NCI-H82 (cell line): Measurements from ENCODE around the gene PCIF1.

Source experiments
- DNase-seq: peaks from one replicate; lab custom pipeline; 2025; lab: John Stamatoyannopoulos, UW

Gene PCIF1

GRCh38 chr20:45904583-45905504, 29.6 kb upstream of the PCIF1 start:
- no peak for DNase-seq

DNA sequence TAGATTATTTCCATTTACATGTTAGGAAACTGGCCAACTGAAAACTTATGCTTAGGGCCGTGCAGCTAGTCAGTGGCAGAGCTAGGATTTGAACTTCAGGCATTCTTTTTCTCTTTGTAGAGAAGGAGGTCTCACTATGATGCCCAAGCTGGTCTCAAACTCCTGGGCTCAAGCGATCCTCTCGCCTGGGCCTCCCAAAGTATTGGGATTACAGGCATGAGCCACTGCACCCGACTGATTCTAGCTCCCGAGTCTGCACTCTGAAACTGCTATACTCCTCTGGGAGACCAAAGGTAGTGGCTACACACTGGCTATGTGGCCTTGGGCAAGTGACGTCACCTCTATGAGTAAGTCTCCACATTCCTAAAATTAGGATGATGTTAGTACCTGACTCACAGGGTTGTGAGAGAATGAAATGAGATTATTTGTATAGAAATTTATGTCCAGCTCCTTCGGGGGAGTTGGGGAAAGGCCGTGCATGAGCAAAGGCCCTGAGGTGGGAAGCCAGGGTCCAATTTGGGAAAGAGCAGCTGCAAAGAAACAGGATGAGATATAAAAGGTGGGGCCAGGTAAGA, 28.9 kb upstream of the PCIF1 start:
- DNase-seq, result no peak

- DNase-seq, result no peak
Observed at GRCh38 chr20:45907219-45907948, 27.1 kb upstream of the PCIF1 start.

- DNase-seq, result no peak
Observed at GRCh38 chr20:45908084-45908483, 26.4 kb upstream of the PCIF1 start.

DNA sequence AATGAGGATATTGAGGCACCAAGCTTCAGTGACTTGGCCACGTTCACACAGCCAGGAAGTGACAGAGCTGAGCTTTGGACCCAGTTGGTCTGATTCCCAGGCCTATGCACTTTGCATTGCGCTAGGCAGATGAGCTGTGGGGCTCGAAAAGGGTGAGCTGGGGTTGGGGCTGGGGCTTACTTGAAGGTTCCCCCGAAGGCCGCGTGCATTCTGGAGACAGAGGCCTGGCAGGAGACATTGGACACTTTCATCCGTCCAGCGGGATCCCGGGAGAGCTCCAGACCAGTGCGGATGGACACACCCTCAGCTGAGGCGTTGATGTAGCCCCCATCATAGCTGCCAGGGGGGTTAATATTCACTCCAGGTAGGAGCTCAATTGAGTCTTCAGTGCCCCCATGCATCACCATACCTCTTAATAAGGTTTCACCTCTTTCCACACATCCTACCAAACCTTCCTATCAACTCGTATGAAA, 25.1 kb upstream of the PCIF1 start:
- DNase-seq, result no peak

DNA sequence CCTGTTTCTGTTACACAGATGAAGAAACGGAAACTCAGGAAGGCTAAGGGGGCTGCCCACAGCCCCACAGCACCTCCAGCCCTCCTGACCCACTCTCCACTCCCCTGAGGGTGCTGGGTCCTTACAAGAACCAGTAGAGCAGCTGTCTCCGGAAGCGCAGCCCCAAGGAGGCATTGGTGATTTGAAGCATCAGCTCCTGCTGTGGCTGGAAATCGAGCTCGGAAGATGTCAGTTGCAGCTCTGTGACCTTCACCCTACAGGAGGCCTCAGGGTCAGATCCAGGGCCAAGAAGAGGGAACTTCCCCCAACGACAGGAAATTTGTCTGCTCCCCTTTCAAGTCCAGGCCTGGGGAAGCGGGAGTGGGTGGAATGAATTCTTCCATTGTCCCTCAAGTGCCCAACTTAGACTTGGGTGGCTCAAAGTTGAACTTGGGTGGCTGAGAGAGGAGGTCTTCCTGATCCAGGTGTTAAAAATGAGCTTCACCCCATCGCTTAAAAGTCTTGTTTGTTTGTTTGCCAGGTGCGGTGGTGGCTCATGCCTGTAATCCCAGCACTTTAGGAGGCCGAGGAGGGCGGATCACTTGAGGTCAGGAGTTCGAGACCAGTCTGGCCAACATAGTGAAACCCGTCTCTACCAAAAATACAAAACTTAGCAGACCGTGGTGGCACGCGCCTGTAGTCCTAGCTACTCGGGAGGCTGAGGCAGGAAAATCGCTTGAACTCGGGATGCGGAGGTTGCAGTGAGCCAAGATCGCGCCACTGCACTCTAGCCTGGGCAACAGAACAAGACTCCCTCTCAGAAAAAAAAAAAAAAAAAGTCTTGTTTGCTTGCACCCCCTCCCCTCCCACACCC, 24.4 kb upstream of the PCIF1 start:
- DNase-seq, result no peak

GRCh38 chr20:45910670-45911485, 23.6 kb upstream of the PCIF1 start:
- peak; percentile 100 for DNase-seq

DNA sequence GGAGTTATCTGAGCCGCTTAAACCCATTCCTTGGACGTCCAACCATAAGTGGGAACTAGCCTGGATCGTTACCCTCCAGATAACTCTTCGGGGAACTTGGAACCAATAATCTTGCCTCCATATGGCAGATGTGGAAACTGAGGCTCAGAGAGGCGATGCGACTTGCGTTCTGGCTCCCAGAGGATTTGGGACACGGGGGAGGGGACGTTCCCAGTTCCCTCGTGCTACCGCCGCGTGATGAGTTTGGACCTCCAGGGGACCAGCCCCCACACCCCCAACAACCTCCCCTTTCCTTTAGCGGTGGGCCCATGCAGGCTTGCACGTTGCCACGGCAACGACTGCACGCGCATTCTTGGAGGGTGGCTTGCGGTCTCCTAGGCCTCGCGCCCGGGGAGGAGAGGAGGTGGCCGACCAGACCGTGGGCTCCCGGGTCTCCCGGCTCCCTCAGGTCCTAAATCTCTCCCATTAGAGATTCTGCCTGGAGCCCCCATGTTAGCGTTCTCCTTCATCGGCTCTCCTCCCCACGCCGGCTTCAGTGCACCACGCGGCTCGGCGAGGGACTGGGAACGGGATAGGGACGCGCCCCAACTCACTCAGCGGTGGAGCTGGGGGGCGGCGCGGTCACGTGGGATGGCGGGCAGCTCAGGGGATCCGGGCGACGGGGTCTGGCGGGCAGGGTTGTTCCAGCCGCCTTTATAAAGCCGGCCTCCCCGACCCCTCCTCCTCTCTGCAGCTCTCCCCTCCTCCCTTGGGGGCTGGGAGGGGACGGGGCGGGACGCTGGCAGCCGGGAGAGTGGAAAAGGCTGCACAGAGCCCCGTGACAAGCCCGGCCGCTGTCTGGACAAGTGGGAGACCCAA, 22.8 kb upstream of the PCIF1 start, which contains the start of gene PLTP:
TSS of gene PLTP (minus strand) at position 670 of the 858 bp plus-strand sequence. CDS start 703 bp downstream, outside the sequence.
- DNase-seq, result peak; percentile 90

DNA sequence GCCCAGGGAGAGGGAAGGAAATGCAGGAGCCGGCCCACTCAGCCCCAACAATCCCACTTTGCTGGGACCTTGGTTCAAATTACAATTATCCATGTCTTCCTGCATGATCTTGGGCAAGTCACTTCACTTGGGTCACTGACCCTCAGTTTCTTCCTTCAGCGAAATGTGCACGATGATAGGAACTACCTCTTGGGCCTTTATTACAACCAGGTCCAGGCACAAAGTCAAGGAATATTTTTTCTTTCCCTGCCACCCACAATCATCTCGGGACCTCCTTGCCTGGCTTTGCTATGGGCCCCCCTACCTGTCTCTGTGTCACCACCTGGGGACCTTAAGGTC, 22.2 kb upstream of the PCIF1 start:
- DNase-seq, result no peak

- no peak for DNase-seq
Observed at GRCh38 chr20:45913116-45913515, 21.4 kb upstream of the PCIF1 start.

DNA sequence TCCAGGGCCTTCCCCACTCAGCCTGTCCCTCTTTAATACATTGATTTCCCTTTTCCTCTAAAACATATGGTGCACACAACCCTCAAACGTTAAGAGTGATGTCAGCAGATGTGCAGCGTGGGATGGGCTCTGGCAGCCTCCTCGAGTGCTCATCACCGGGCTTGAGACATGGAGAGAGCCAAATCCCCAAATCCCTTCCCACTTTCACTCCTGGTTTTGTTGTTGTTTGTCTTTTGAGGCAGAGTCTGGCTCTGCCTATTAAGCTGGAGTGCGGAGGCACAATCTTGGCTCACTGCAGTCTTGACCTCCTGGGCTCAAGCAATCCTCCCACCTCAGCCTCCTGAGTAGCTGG, 16.7 kb upstream of the PCIF1 start:
- DNase-seq, result peak; percentile 79

DNA sequence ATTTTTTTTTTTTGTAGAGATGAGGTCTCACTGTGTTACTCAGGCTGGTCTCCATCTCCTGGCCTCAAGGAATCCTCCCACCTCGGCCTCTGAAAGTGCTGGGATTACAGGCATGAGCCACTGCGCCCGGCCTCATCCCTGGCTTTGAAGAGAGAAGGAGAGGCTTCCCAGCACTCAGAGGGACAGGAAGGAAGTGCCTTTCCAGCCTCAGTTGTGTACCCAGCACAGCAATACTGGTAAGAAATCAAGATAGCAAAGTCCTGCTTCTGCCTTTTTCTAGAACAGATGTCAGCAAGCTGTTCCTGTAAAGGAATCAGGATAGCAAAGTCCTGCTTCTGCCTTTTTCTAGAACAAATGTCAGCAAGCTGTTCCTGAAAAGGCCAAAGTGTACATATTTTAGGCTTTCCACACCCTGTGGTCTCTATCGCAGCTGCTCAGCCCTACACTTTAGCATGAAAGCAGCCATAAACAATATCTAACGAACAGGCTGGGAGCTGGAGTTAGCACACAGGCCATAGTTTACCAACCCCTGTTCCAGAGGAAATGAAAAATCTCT, 16.2 kb upstream of the PCIF1 start:
- DNase-seq, result peak; percentile 27

DNA sequence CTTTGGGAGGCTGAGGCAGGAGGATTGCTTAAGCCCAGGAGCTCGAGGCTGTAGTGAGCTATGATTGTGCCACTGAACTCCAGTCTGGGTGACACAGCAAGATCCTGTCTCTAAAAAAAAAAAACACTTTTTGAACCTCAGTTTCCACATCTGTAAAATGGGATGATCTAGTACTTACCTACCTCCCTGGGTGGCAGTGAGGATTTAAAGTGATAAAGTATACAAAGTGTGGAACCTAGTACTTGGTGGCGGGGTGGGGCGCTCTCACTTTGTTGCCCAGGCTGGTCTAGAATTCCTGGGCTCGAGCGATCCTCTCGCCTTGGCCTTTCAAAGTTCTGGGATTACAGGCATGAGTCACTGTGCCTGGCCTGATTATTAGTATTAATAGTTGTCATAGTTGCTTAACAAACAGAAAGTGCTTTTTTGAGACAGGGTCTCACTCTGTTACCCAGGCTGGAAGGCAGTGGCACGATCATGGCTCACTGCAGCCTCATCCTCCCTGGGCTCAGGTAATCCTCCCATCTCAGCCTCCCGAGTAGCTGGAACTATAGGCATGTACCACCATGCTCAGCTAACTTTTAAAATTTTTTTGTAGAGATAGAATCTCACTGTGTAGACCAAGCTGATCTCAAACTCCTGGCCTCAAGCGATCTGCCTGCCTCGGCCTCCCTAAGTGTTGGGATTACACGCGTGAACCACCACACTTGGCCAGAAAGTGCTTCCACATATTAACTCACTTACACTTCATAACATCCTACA, 15.5 kb upstream of the PCIF1 start:
- no peak for DNase-seq

DNA sequence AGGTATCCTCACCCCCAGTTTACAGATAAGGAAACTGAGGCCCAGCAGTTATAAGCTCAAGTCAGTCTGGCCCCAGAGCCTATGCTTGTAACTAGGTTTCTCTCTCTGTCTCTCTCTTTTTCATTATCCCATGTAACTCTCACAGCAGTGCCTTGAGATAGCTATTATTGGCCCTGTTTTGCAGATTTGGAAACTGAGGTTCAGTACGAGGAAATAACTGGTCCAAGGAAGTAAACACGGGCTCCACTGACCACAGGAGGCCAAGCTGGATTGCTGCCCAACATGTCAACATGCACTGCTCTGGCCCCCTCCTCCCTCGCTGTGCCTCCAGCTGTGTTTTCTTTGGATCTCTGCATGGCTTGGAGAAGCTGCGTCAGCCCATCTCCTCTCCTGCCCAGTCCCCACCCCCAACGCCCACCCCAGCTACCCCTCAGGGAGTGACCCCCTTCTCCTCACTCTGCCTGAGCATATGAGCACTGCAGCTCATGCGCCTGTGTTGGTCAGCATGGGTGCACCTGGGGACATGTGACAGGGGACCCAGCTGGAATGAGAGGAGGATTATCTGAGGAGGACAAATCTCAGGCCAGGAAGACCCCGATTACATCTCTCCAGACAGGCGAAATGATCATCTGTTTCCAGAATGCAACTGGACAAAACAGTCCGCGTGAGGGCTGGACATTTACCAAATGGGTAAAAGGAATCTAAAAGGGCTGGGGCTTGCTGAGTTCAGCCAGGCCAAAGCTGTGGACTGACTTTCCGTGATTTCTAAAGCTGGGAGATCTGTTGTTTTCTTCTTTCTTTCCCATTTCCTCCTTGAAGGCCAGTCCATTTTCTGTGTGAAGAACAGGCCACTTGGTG, 14.7 kb upstream of the PCIF1 start:
- DNase-seq, result peak; percentile 47

DNA sequence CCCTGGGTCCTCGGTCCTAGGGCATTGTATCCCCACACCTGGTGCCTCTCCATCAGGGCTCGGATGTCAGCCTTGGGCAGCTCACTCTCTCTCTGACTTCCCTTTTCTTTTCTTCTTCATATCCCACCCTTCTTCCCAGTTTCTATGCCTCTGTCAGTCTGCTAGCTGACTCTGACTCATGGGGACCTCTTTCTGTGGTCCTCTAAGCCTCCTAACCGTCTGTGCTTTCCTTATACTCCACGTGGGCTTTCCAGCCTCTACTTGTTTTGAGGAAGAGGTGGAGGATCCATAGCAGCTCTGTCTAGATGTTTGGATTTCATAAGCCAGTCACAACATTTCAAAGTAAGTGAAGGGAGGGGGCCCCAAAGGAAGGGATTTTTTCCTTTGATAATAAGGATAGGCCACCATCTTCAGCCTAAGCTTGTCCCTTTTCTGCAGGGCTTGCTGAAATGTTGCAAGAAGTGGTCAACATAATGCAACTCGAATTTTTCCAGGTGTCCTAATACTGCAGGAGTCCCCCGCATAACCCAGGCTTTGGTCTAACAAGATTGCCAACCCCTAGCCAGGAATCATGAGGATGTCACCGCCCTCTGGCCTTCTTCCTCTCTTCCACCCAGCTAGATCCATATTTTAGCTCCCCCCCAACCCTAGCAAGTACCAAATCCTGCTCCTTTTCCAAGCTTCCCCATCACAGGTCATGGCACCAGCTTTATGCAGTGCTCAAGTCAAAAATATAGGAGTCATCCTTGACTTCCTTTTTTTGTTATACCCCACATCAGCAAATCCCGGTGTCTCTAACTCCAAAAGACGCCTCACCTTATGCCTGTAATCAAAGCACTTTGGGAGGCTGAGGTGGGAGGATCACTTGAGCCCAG, 13.8 kb upstream of the PCIF1 start:
- no peak for DNase-seq

DNA sequence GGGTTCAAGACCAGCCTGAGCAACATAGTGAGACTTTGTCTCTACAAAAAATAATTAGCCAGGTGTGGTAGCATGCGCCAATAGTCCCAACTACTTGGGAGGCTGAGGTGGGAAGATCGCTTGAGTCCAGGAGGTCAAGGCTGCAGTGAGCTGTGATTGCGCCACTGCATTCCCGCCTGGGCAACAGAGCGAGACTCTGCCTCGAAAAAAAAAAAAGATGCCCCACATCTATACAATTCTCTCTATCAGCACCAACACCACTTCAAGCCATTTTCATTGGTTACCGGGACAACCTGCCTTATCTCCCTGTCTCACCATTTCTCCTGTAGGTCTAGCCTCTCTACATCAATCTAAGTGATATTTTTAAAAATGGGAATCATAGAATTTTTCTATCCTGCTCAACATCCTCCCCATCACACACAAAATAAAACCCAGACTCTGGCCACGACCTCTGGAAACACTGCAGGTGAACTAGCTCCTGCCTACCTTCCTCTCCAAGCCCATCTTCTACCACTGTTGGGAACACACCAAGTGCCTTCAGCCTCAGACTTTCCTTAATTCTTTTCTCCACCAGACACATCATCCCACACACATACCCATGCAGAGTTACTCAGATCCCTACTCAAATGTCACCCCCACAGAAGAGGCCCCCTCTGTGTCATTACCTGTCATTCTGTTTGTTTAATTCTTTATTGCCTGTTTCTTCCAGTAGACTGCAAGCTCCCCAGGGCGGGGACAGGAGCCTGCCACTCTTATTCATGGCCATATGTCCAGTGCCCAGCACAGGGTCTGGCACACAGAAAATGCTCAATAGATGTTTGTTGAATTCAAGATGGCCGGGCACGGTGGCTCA, 12.9 kb upstream of the PCIF1 start:
- no peak for DNase-seq
